Thyroid gland (tissue), 4 donors: ENCODE measurements around the gene NT5C3A.

Source experiments
- CTCF ChIP-seq, 6 experiments: fragments of 200-600 bp in 3 of 6; fragments of 450-650 bp in 3 of 6; sonication (generic) in 3 of 6; IDR thresholded peaks; one replicate each; pipeline ENCODE4 v1.5.1; 2016 to 2019; ENCODE audit warnings: antibody characterized with exemption in 6 of 6, mild to moderate bottlenecking in 2 of 6, inconsistent platforms in 1 of 6, moderate library complexity in 1 of 6
- POLR2A ChIP-seq, 2 donors: fragments of 450-650 bp; IDR thresholded peaks; one replicate each; pipeline ENCODE4 v1.6.1; 2017; ENCODE audit warnings: antibody characterized with exemption in 2 of 2, mild to moderate bottlenecking in 2 of 2, moderate library complexity in 1 of 2

GRCh38 chr7:33062782-33063443, 337 bp upstream of the NT5C3A start:
- TF ChIP-seq POLR2A (IDR thresholded peaks at IDR 0.05): peak in 1 of 2 donors; percentile 58
- TF ChIP-seq CTCF (IDR thresholded peaks at IDR 0.05): no peak
